GM18505 (cell line): ENCODE measurements around the gene CACNA2D3.

Experiments used
- ATAC-seq: cut with Tn5 transposase; IDR thresholded peaks from one replicate; pipeline ENCODE4 v1.9.1; 2021; ENCODE audit not compliant: unreplicated experiment
- POLR2A ChIP-seq: IDR thresholded peaks from 4 replicates; pipeline ENCODE4 v1.6.1; 2011; ENCODE audit warnings: borderline replicate concordance; ENCODE audit not compliant: insufficient read depth, insufficient read length; ENCODE audit errors: extremely low read depth

The CACNA2D3 gene

GRCh38 chr3:54225841-54226528 is 103.6 kb downstream of the CACNA2D3 start:
- ATAC-seq: no peak
- TF ChIP-seq POLR2A: no peak

- no peak for ATAC-seq
Observed at GRCh38 chr3:54228806-54229205, 106.5 kb downstream of the CACNA2D3 start.

GRCh38 chr3:54232618-54233017 is 110.3 kb downstream of the CACNA2D3 start:
- ATAC-seq: no peak
- no peak for TF ChIP-seq POLR2A

More at GRCh38 chr3:54228806-54229205, 106.5 kb downstream of the CACNA2D3 start:
- TF ChIP-seq POLR2A: no peak

- ATAC-seq: no peak
- no peak for TF ChIP-seq POLR2A
Observed at GRCh38 chr3:54235998-54236397, 113.6 kb downstream of the CACNA2D3 start.

GRCh38 chr3:54237109-54237508 is 114.8 kb downstream of the CACNA2D3 start:
- TF ChIP-seq POLR2A: no peak
- no peak for ATAC-seq

- ATAC-seq: no peak
Observed at GRCh38 chr3:54237788-54238502, 115.6 kb downstream of the CACNA2D3 start.

GRCh38 chr3:54240309-54240708 is 118.0 kb downstream of the CACNA2D3 start:
- no peak for TF ChIP-seq POLR2A
- ATAC-seq: no peak

More at GRCh38 chr3:54237788-54238502, 115.6 kb downstream of the CACNA2D3 start:
- no peak for TF ChIP-seq POLR2A

- no peak for TF ChIP-seq POLR2A
- no peak for ATAC-seq
Observed at GRCh38 chr3:54243056-54243931, 120.9 kb downstream of the CACNA2D3 start.

GRCh38 chr3:54243960-54244682 is 121.8 kb downstream of the CACNA2D3 start:
- no peak for TF ChIP-seq POLR2A
- ATAC-seq: no peak

- no peak for TF ChIP-seq POLR2A
Observed at GRCh38 chr3:54251705-54252104, 129.4 kb downstream of the CACNA2D3 start.

GRCh38 chr3:54257125-54257720 is 134.9 kb downstream of the CACNA2D3 start:
- no peak for TF ChIP-seq POLR2A
- ATAC-seq: no peak

More at GRCh38 chr3:54251705-54252104, 129.4 kb downstream of the CACNA2D3 start:
- ATAC-seq: no peak

- no peak for TF ChIP-seq POLR2A
- ATAC-seq: no peak
Observed at GRCh38 chr3:54259636-54260035, 137.3 kb downstream of the CACNA2D3 start.
